ENCODE measurements around the gene KLHL29. TPM values are rescaled to one million over a fixed set of nuclear protein-coding genes. Genes with fewer than 3 reads are reported as not detected.

KLHL29 gene
- total and polyA plus RNA-seq, 2 experiments from 2014 or later = 1.5 to 6.5 TPM

DNA sequence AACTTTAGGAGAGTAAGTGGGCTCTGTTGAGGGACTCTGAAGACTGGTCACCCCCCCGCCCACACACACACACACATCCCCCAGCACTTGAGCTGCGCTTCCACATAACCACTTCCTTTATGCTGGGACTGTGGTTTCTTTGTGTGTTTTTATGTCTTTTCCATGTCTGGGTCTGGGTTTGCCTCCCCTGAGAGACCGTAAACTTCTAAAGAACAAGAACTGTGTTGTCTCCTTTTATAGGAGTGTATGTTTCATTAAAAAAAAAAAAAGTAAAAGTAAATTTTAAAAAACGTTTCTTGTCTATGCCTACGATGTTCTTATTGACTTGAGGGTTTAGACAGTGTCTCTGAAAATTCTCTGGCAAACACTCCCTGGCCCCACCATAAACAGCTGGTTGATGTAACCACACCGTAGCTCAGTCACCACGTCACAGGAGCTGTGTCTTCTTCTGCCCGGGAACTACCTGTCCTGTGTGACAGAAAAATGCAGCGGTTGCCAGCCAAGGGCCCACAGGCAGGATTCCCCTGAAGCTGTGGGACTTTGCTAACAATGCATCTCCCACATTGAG is 68.0 kb downstream of the KLHL29 start:
- Histone ChIP-seq H3K36me3 (ENCODE audit: insufficient read depth) (no peaks in the 10 kb centered on the region), H3K4me1 (ENCODE audit: insufficient read depth) (no peaks in the 10 kb centered on the region), H3K9me2 (ENCODE audit: insufficient read depth) (0 out of 2 replicates have a peak, but pooled peaks cover 3% of the 10 kb centered on the region), H3K4me3 (no peak overlapping the region), H2AFZ (no peak overlapping the region), H4K20me1 (replicated peaks; ENCODE audit: insufficient read depth) (no peaks in the 10 kb centered on the region), H3K79me2 (replicated peaks; ENCODE audit: insufficient read depth) (no peaks in the 10 kb centered on the region; the same call in 1 of the 2 replicates), H3F3A (replicated peaks; ENCODE audit: low read depth) (no peaks in the 10 kb centered on the region), H3K27me3 (ENCODE audit: insufficient read depth) (no peaks in the 10 kb centered on the region), H3K4me2 (no peak overlapping the region), H3K27ac (ENCODE audit: low read depth) (no peak overlapping the region)
- Mint-ChIP-seq H3K4me3 (no peak overlapping the region), H3K9me3 (no peaks in the 10 kb centered on the region), H3K27me3 (ENCODE audit: insufficient read depth, low read depth, poor library complexity) (no peaks in the 10 kb centered on the region), H3K4me1 (peaks cover 8% of the 10 kb centered on the region; the same call in 2 of the 3 replicates), H3K27ac (no peak overlapping the region; the same call in 1 of the 2 replicates), H3K36me3 (ENCODE audit: low read depth) (no peaks in the 10 kb centered on the region)
- ATAC-seq (no peak; the same call in 2 of the 3 replicates), DNase-seq (ENCODE audit: low spot score) (no peak)
- TF ChIP-seq CTCF (conservative IDR thresholded peaks at IDR 0.05; ENCODE audit: low read depth in 2 of 2) = no peak
- TF ChIP-seq REST (IDR thresholded peaks at IDR 0.05; ENCODE audit: unreplicated experiment) = no peak
- TF ChIP-seq EZH2 (IDR thresholded peaks at IDR 0.05; ENCODE audit: low read depth, unreplicated experiment) = no peak
- no peak for TF ChIP-seq CREB1 (CRISPR knock-in tag; IDR thresholded peaks at IDR 0.05; ENCODE audit: low read depth)
- TF ChIP-seq JUNB (IDR thresholded peaks at IDR 0.05; ENCODE audit: unreplicated experiment) = no peak
- no peak for TF ChIP-seq EZH2phosphoT487 (IDR thresholded peaks at IDR 0.05; ENCODE audit: unreplicated experiment)

DNA sequence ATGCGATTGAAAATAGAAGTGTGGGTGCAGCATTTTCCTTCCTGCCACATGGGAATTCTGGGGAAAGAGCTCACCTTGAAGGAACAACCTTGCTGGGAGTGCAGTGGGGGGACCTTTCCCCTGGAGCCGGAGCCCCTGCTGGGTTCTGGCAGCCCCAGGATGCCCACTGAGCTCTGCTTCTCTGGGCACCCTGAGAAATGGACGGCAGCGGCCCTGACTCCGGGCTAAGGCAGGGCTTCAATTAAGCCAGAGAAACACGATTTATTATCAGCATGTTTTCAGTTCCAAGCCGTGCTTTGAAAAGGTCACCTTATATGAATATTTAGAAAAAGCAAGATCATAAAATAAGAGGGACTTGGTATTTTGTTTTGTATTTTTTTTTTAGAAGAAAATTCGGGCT is 68.5 kb downstream of the KLHL29 start:
- ATAC-seq = no peak; the same call in 2 of the 3 replicates
- H3K4me3 Mint-ChIP-seq = no peak overlapping the region
- Histone ChIP-seq H3K79me2 (replicated peaks; ENCODE audit: insufficient read depth) (no peaks in the 10 kb centered on the region; the same call in 1 of the 2 replicates), H3K4me1 (ENCODE audit: insufficient read depth) (no peaks in the 10 kb centered on the region), H3K36me3 (ENCODE audit: insufficient read depth) (no peaks in the 10 kb centered on the region), H2AFZ (no peak overlapping the region), H3K4me2 (no peak overlapping the region), H3K9me2 (ENCODE audit: insufficient read depth) (0 out of 2 replicates have a peak, but pooled peaks cover 3% of the 10 kb centered on the region), H3K4me3 (no peak overlapping the region), H3K27ac (ENCODE audit: low read depth) (no peak overlapping the region), H3F3A (replicated peaks; ENCODE audit: low read depth) (no peaks in the 10 kb centered on the region), H4K20me1 (replicated peaks; ENCODE audit: insufficient read depth) (no peaks in the 10 kb centered on the region), H3K27me3 (ENCODE audit: insufficient read depth) (no peaks in the 10 kb centered on the region)
- no peaks in the 10 kb centered on the region for H3K27me3 Mint-ChIP-seq (ENCODE audit: insufficient read depth, low read depth, poor library complexity)
- DNase-seq (ENCODE audit: low spot score) = no peak
- peaks cover 8% of the 10 kb centered on the region; the same call in 2 of the 3 replicates for H3K4me1 Mint-ChIP-seq
- H3K36me3 Mint-ChIP-seq (ENCODE audit: low read depth) = no peaks in the 10 kb centered on the region
- no peak overlapping the region for H3K27ac Mint-ChIP-seq
- H3K9me3 Mint-ChIP-seq = no peaks in the 10 kb centered on the region
- no peak for TF ChIP-seq STAT1 (IDR thresholded peaks at IDR 0.05; ENCODE audit: unreplicated experiment)
- no peak for TF ChIP-seq REST (IDR thresholded peaks at IDR 0.05; ENCODE audit: unreplicated experiment)
- no peak for TF ChIP-seq CTCF (conservative IDR thresholded peaks at IDR 0.05; ENCODE audit: low read depth in 2 of 2)
